ENCODE results near the gene ADGRB3.

- TF ChIP-seq MAX (IDR thresholded peaks at IDR 0.05) (no peak), CTCF (IDR thresholded peaks at IDR 0.05; ENCODE audit: low read depth, low read length, missing input control) (peak; percentile 87), RAD21 (IDR thresholded peaks at IDR 0.05) (peak; percentile 79 to 86), GABPA (IDR thresholded peaks at IDR 0.05 in 1 of 2, conservative IDR thresholded peaks at IDR 0.05 in 1 of 2) (no peak), JUND (IDR thresholded peaks at IDR 0.05) (no peak), ZBTB33 (IDR thresholded peaks at IDR 0.05) (no peak), HNF4G (IDR thresholded peaks at IDR 0.05) (no peak)
- TF ChIP-seq, protein P1, sequence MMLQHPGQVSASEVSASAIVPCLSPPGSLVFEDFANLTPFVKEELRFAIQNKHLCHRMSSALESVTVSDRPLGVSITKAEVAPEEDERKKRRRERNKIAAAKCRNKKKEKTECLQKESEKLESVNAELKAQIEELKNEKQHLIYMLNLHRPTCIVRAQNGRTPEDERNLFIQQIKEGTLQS (IDR thresholded peaks at IDR 0.05) = no peak
Measured at GRCh38 chr6:68967549-68968300, 332.6 kb downstream of the ADGRB3 start.
